Measurements from ENCODE around the gene CAPN9.

The CAPN9 gene

DNA sequence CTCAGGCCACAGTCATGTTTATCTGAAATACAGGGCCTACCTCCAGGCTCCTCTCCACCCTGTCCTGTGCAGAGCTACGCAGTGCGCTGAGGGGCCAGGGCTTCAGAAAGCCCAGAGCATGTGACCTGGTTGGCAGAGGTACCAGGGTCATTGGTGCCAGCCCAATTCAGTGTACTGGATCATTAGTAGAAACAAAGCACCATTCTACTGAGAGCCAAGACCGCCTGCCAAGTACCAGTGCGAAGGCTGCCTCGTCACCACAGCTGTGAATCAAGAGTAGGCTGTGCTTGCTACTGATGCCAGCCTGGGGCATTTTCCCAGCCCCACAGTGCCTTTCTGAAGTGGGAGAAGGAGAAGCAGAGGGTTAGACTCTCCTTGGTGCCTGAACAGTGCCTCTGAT is 59.8 kb downstream of the CAPN9 start:
- Mint-ChIP-seq H3K4me1 (ENCODE audit: low read depth) (no peaks in the 10 kb centered on the region), H3K27ac (no peak overlapping the region), H3K9me3 (ENCODE audit: low read depth) (peaks cover 8% of the 10 kb centered on the region), H3K36me3 (peaks cover 3% of the 10 kb centered on the region), H3K4me3 (no peak overlapping the region), H3K27me3 (peaks cover 1% of the 10 kb centered on the region)

DNA sequence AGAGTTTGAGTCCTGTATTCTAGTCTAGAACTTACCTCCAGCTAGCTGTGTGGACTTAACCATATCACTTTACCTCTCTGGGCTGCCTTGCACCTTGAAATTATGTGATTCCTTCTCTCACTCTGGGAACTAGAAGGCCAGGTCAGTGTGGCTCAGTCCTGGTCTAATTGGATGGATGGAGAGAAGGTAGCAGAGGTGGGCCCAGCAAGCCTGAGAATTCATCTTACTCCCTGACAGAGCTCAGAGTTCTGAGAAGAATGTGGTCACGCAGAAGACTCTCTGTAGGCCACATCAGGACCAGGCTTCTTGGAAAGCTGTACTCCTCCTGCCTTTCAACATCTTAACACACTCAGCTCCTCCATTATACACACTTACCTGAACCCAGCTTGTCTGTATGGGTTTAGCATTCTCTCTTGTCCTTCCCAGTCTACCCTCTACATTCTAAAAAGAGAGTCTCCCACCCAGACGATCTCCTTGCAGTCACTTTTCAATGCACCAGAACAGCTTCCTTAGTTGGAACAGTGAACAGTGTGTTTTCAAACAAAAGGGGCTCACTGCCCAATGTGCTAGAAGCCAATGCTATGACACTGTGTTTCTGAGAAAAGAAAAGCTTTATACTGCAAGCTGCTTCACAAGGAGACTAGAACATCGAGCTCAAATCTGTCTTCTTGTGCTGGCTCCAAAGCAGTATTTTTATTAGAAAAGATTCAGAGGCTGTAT is 60.5 kb downstream of the CAPN9 start:
- H3K9me3 Mint-ChIP-seq (ENCODE audit: low read depth), result peaks cover 11% of the 10 kb centered on the region
- no peak overlapping the region for H3K27ac Mint-ChIP-seq

DNA sequence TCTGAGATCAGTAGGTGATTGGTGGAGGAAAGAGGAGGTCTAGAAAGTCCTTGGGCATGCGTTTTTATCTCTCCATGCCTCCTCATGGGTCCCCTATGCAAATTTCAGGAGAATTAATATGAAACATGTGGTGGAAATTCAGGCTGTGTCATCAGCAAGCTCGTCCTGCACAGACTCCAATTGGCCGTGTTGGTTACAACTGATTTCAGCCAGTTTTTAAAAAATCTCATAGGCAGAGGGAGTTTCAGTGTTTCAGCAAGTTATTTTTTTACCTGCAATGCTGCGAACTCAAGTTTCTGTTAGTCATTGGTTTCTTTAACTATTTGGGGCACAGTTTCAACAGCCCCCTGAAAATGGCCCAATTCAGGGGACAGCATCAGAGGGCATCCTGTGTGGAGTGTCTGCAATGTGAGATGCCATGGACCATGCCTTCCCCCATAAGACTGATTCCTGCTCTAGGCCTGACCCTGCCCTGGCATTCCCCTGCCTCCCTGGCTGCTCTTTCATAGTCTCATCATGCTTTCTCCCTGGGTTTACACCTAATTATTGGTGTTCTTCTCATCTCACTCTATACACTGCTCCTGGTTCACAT is 61.2 kb downstream of the CAPN9 start:
- Mint-ChIP-seq H3K4me1 (ENCODE audit: low read depth) (no peaks in the 10 kb centered on the region), H3K27ac (no peak overlapping the region), H3K4me3 (no peak overlapping the region), H3K36me3 (peaks cover 4% of the 10 kb centered on the region), H3K27me3 (no peaks in the 10 kb centered on the region), H3K9me3 (ENCODE audit: low read depth) (peaks cover 18% of the 10 kb centered on the region)

More for the DNA sequence above, 60.5 kb downstream of the CAPN9 start:
- Mint-ChIP-seq H3K27me3 (no peaks in the 10 kb centered on the region), H3K4me1 (ENCODE audit: low read depth) (no peaks in the 10 kb centered on the region), H3K36me3 (peaks cover 2% of the 10 kb centered on the region), H3K4me3 (no peak overlapping the region)

DNA sequence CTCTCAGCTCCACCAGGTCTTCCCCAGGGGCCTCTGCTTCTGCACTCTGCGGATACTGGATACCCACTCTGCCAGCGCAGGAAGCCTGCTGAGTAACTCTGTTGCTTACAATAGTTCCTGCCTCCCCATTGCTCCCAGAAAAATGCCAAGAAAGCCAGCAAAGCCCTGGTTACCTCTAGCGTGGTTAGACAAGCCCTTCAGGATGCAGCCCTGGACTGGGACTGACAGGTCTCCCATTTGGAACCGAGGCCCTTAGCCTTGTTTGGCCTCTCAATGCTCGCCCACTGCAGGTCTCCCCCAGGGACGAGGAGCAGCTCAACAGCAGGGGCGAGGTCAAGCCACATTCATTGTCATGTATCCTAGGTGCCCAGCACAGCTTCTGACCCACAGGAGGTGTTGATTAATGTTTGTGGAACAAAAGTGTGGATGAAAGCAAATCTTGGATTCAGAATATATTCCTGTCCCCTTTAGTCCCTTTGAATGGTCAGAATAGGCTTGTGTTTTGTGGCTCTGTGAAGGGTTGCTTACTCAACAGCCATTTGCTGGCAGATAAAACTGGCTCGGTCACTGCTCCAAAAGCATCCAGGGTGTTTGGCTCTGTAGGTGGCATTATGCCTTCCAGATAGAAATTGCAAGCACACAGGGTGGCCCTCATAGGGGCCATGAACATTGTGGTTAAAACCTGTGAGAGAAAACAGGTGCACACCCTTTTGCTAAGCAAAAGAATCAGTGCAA is 62.2 kb downstream of the CAPN9 start:
- H3K36me3 Mint-ChIP-seq, result peaks cover 4% of the 10 kb centered on the region
- H3K4me3 Mint-ChIP-seq, result no peak overlapping the region
- peaks cover 18% of the 10 kb centered on the region for H3K9me3 Mint-ChIP-seq (ENCODE audit: low read depth)
- no peak overlapping the region for H3K27ac Mint-ChIP-seq
- H3K4me1 Mint-ChIP-seq (ENCODE audit: low read depth), result no peaks in the 10 kb centered on the region
- no peaks in the 10 kb centered on the region for H3K27me3 Mint-ChIP-seq

DNA sequence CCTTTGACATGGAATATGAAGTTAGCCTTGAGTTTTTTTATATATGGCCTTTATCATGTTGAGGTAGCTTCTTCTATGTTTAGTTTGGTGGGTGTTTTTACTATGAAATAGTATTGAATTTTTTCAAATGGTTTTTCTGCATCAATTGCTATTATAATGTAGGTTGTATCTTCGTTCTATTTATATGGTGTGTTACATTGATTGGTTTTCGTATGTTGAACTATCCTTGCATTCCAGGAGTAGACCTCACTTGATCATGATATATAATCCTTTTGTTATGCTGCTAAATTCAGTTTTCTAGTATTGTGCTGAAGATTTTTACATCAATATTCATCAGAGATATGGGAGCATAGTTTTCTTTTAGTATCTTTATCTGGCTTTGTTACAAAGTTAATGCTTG is 65.4 kb downstream of the CAPN9 start:
- no peaks in the 10 kb centered on the region for H3K4me1 Mint-ChIP-seq (ENCODE audit: low read depth)
- peaks cover 10% of the 10 kb centered on the region for H3K9me3 Mint-ChIP-seq (ENCODE audit: low read depth)
- peaks cover 10% of the 10 kb centered on the region for H3K36me3 Mint-ChIP-seq
- H3K27ac Mint-ChIP-seq, result no peak overlapping the region
- no peak overlapping the region for H3K4me3 Mint-ChIP-seq
- peaks cover 9% of the 10 kb centered on the region for H3K27me3 Mint-ChIP-seq

DNA sequence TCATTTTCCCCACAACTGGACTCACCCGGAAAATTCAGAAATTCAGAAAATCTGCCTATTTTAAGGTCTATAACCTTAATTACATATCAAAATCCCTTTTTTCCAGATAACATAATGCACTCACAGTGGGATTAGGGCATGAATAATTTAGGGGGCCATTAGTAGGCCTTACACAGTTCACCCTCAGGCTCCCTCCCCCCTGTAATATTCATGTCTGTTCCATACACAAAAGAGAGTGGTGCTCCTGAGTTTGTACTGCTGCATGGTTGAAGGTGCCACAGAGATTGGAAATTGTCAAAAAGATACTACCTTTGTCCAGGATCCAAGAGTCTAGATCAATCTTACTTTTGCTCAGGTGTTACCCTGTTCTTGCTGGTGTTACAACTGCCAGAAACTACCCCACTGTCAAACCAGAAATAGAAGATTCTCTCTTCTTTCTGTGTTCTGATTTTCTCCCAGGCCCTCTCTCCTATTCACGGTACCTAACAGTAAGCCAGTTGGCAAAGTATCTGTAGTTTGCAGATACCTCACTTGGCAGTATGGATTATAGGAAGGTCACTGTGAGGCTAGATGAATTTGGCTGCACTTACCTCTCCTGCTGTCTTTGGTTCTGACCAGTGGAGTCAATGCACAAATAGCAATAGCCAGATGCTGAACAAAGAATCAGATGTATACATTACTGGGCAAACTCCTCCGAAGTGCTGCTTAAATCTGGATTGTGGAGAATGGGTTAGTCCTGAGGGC is 67.9 kb downstream of the CAPN9 start:
- Mint-ChIP-seq H3K36me3 (peaks cover 10% of the 10 kb centered on the region), H3K4me1 (ENCODE audit: low read depth) (no peaks in the 10 kb centered on the region), H3K9me3 (ENCODE audit: low read depth) (peaks cover 10% of the 10 kb centered on the region), H3K4me3 (no peak overlapping the region), H3K27me3 (peaks cover 12% of the 10 kb centered on the region), H3K27ac (no peak overlapping the region)

DNA sequence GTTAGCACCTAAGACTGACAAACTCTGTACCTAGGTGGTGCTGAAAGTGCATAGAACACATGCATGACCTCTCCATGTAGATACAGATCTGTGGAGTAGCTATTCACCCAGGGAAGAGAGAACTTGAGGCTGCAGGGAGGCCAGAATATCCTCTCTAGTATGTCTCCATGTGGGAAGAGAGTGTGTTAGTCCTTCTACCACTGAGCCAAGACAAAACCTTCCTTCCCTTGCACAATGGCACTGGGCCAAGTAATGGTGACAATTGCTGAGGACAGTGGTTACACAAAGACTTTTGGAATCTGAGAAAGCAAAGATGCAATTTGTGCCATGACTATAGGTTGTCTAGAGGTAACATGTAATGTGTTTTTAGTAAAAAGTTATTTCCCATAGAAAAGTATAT is 68.8 kb downstream of the CAPN9 start:
- H3K4me1 Mint-ChIP-seq (ENCODE audit: low read depth), result no peaks in the 10 kb centered on the region
- H3K36me3 Mint-ChIP-seq, result peaks cover 10% of the 10 kb centered on the region
- H3K27ac Mint-ChIP-seq, result no peak overlapping the region
- H3K4me3 Mint-ChIP-seq, result no peak overlapping the region
- H3K9me3 Mint-ChIP-seq (ENCODE audit: low read depth), result peaks cover 10% of the 10 kb centered on the region
- H3K27me3 Mint-ChIP-seq, result peaks cover 12% of the 10 kb centered on the region

DNA sequence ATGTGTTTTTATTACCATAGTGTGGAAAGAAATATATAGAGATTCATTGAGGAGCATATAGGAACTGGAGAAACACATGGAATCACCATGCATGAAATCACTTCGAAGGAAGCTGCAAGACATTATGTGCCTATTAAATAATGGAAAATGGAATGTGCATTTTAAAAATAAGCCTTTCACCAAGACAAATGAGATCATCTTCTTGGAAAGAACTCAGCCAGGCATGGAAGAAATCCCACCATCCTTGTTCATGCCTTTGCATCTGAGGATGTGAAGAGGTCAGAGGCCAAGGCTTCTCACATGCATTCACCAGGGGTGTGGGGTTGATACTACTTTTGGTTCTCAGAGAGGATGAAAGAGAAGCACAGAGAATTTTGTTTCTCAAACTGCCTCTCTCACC is 71.2 kb downstream of the CAPN9 start:
- peaks cover under 1% of the 10 kb centered on the region for H3K9me3 Mint-ChIP-seq (ENCODE audit: low read depth)
- H3K36me3 Mint-ChIP-seq, result peaks cover 6% of the 10 kb centered on the region
- H3K27me3 Mint-ChIP-seq, result peaks cover 12% of the 10 kb centered on the region

DNA sequence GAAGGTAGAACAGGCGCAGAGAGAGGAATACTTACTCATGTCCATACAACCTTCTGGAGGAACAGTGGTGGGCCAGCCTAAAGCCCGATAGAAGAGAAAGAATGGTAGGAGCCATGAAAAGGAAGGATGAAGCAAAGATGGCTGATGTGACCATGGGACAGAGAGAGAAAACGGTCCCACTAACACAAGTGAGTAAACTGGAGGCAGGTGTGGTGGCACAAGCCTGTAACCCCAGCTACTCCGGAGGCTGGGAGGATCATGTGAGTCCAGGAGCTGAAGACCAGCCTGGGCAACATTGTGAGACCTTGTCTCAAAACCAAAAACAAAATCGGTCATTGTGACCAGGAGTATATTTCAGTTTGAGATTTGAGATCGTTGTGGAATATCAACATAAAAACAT is 71.7 kb downstream of the CAPN9 start:
- Mint-ChIP-seq H3K36me3 (peaks cover 6% of the 10 kb centered on the region), H3K27me3 (peaks cover 12% of the 10 kb centered on the region), H3K27ac (no peak overlapping the region), H3K9me3 (ENCODE audit: low read depth) (no peaks in the 10 kb centered on the region), H3K4me1 (ENCODE audit: low read depth) (no peaks in the 10 kb centered on the region), H3K4me3 (no peak overlapping the region)

More for the DNA sequence above, 71.2 kb downstream of the CAPN9 start:
- H3K4me3 Mint-ChIP-seq, result no peak overlapping the region
- no peak overlapping the region for H3K27ac Mint-ChIP-seq
- H3K4me1 Mint-ChIP-seq (ENCODE audit: low read depth), result no peaks in the 10 kb centered on the region

DNA sequence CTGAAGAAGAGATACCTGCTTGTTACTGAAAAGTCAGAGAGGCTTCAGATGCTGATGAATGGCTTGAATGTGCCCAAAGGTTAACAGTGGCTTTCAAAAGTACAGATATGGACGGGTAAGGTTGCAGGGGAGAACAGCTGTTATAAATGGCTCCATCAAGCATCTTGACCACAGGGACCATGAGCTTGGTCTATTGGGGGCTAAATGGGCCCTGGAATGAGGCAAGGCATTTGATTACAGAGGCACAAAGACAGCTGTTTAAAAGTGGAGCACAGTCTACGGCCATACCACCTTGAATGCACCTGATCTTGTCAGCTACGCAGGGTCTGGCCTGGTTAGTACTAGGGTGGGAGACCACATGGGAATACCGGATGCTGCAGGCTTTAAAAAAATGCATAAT is 72.8 kb downstream of the CAPN9 start:
- H3K9me3 Mint-ChIP-seq (ENCODE audit: low read depth), result no peaks in the 10 kb centered on the region
- H3K36me3 Mint-ChIP-seq, result peaks cover 6% of the 10 kb centered on the region
- peaks cover 12% of the 10 kb centered on the region for H3K27me3 Mint-ChIP-seq
- no peaks in the 10 kb centered on the region for H3K4me1 Mint-ChIP-seq (ENCODE audit: low read depth)
- no peak overlapping the region for H3K4me3 Mint-ChIP-seq
- no peak overlapping the region for H3K27ac Mint-ChIP-seq

DNA sequence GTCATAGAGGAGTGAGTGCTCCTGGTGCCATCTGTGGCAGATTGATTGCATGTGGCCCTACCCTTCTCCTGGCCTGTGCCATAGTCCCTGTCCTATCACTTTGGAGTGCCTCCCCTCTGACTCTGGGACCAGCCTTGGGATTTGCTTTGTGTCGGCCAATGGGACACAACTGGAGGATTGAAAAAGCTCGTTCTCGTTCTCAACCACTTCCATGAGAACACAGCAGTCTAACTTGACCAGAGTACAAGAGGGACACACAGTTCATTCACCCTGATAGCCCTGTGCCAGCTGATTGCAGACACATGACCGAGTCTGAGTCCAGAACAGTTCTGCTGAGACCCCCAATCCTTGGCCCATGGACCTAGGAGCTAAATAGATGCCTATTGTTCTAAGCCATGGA is 73.4 kb downstream of the CAPN9 start:
- Mint-ChIP-seq H3K4me1 (ENCODE audit: low read depth) (no peaks in the 10 kb centered on the region), H3K27ac (no peak overlapping the region), H3K27me3 (peaks cover 6% of the 10 kb centered on the region), H3K4me3 (no peak overlapping the region), H3K36me3 (no peaks in the 10 kb centered on the region), H3K9me3 (ENCODE audit: low read depth) (no peaks in the 10 kb centered on the region)

DNA sequence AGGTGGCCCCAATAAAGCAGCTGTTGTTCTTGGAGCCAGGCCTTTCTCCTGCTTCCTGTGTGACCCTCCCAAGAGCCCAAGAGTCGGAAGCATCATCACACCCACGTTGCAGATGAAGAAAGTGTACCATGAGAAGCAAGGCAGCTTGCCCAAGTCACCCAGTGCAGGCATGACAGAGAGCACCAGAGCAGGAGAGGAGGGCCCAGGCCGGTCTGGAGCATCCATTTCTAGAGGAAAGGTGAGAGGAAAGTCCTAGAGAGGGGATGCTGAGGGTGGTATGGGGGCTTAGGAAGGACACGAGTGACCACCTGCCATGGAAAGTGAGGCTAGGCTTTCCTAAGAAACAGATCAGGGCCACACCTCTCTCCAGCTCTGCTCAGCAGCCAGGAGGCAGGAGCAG is 74.2 kb downstream of the CAPN9 start:
- Mint-ChIP-seq H3K9me3 (ENCODE audit: low read depth) (no peaks in the 10 kb centered on the region), H3K27ac (no peak overlapping the region), H3K4me3 (no peak overlapping the region), H3K27me3 (peaks cover 5% of the 10 kb centered on the region), H3K4me1 (ENCODE audit: low read depth) (no peaks in the 10 kb centered on the region), H3K36me3 (no peaks in the 10 kb centered on the region)

DNA sequence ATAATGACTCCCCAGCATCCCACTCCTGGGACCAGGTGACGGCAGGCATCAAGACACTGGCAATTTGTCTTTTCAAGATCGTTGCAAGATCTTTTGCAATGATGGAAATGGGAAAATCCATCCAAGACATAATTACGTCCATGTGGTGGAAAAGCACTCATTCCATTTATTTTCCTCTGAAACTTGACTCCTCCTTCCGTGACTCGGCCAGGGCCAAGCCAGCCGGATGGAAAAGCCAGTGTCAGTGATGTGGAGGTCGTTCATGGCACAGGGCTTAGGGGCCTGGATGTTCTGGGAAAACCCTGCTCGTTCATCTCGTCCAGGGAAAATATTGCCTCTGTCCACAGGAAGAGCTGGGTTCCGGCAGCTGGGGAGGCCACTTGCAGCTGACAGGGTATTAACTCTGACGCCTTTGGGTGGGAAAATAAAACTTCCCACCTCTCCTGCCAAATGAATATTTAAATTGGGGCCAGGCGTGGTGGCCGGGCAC is 74.9 kb downstream of the CAPN9 start:
- H3K36me3 Mint-ChIP-seq, result no peaks in the 10 kb centered on the region
- no peak overlapping the region for H3K27ac Mint-ChIP-seq
- H3K9me3 Mint-ChIP-seq (ENCODE audit: low read depth), result no peaks in the 10 kb centered on the region
- H3K4me1 Mint-ChIP-seq (ENCODE audit: low read depth), result no peaks in the 10 kb centered on the region
- no peak overlapping the region for H3K4me3 Mint-ChIP-seq
- peaks cover 5% of the 10 kb centered on the region for H3K27me3 Mint-ChIP-seq

DNA sequence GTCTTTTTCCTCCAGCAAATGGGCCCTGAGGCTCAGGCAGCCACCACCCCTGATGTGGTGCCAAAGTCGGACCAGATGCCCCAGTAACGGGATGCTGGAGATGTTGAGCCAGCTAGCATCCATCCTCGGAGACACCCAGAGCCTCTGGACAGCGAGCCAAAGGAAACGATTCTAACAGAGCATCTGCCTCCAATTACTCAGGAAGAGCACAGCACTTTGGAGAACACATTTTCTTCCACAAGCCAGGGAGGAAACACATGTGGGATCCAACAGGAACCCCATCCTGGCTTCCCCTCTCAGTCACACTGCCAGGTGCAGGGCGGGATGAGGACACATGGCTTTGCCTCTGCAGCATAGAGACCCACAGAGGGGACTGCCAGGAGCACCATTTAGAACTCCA is 76.2 kb downstream of the CAPN9 start:
- no peak overlapping the region for H3K4me3 Mint-ChIP-seq
- no peaks in the 10 kb centered on the region for H3K27me3 Mint-ChIP-seq
- H3K9me3 Mint-ChIP-seq (ENCODE audit: low read depth), result no peaks in the 10 kb centered on the region
- no peaks in the 10 kb centered on the region for H3K36me3 Mint-ChIP-seq
- no peaks in the 10 kb centered on the region for H3K4me1 Mint-ChIP-seq (ENCODE audit: low read depth)
- no peak overlapping the region for H3K27ac Mint-ChIP-seq

DNA sequence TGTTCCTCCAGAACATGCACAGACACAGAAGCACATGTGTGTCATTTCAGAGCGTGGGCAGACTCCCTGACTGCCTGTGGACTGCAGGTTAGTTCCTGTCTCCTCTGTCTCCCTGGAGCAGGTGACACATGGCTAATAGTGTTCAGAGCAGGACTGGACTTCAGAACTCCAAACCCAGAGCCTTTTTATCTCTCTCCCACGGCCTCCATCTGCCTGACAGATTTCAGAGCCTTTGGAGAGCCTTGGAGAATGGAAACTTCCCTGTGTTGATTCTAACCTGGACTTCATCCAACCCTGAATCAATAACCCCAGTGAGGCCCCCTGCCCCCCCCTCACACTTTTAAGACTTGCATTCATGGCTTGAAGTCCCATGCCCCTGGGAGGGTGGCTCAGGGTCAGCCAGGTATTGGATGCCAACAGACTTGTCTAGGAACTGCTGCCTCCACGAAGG is 76.8 kb downstream of the CAPN9 start:
- Mint-ChIP-seq H3K4me1 (ENCODE audit: low read depth) (no peaks in the 10 kb centered on the region), H3K36me3 (no peaks in the 10 kb centered on the region), H3K27me3 (no peaks in the 10 kb centered on the region), H3K27ac (no peak overlapping the region), H3K9me3 (ENCODE audit: low read depth) (no peaks in the 10 kb centered on the region), H3K4me3 (no peak overlapping the region)

All from activated naive CD8-positive, alpha-beta T cell (primary cell).